Measurements from ENCODE around the gene ESF1. TPM values are rescaled to one million over a fixed set of nuclear protein-coding genes. Genes with fewer than 3 reads are reported as not detected.

ESF1 gene
- total RNA-seq, 4 donors from 2014 or later: 4.7 to 21.9 (median 11.2) TPM

- 78 to 89% methylated on average over 2 of the region's 2 CpGs for WGBS, 2 donors
- H3K9me3 ChIP-seq: no peaks in the 10 kb centered on the region
- intact Hi-C loops (cut with DNase I): no loop called here
- H3K4me3 ChIP-seq: no peak overlapping the region
- peaks cover 3 to 82% (median 15%) of the 10 kb centered on the region in 3 donors for H3K36me3 ChIP-seq
- no peak overlapping the region for H3K27ac ChIP-seq
- no peak for DNase-seq
- no peaks in the 10 kb centered on the region for H3K27me3 ChIP-seq
- H3K4me1 ChIP-seq: peaks cover 8 to 23% (median 12%) of the 10 kb centered on the region in 3 donors
- TF ChIP-seq CTCF (IDR thresholded peaks at IDR 0.05): no peak
- TF ChIP-seq POLR2A (IDR thresholded peaks at IDR 0.05): no peak
Measured at GRCh38 chr20:13790708-13791107, 6.0 kb upstream of the ESF1 start.

- Histone ChIP-seq H3K27me3 (no peaks in the 10 kb centered on the region), H3K4me3 (no peak overlapping the region), H3K4me1 (peaks cover 13 to 38% (median 20%) of the 10 kb centered on the region in 3 donors), H3K36me3 (peaks cover 3 to 58% (median 5%) of the 10 kb centered on the region in 3 donors), H3K27ac (no peak overlapping the region), H3K9me3 (no peaks in the 10 kb centered on the region)
- no peak for DNase-seq
- intact Hi-C loops (cut with DNase I): no loop called here
- 4 to 5% methylated on average over 1 of the region's 1 CpG for WGBS, 2 donors
- TF ChIP-seq CTCF (IDR thresholded peaks at IDR 0.05) (peak in 5 of 6 experiments; percentile 18 to 53 (median 36)), POLR2A (IDR thresholded peaks at IDR 0.05) (no peak)
Measured at GRCh38 chr20:13788167-13788834, 3.6 kb upstream of the ESF1 start.

GRCh38 chr20:13786143-13786828 is 1.6 kb upstream of the ESF1 start:
- Histone ChIP-seq H3K36me3 (peaks cover 0 to 55% (median 5%) of the 10 kb centered on the region in 3 donors), H3K4me1 (peaks cover 13 to 45% (median 20%) of the 10 kb centered on the region in 3 donors), H3K9me3 (no peaks in the 10 kb centered on the region), H3K4me3 (peak overlapping the region; percentile 74 to 93 (median 82)), H3K27me3 (no peaks in the 10 kb centered on the region), H3K27ac (peak overlapping the region in 1 of 4 donors; percentile 96)
- WGBS, 2 donors: 70 to 74% methylated on average over 8 of the region's 8 CpGs
- TF ChIP-seq POLR2A (IDR thresholded peaks at IDR 0.05) (no peak), CTCF (IDR thresholded peaks at IDR 0.05) (no peak)
- intact Hi-C loops (cut with DNase I): no loop called here
- DNase-seq: no peak

- intact Hi-C loops (cut with DNase I): no loop called here
- no peaks in the 10 kb centered on the region for H3K27me3 ChIP-seq
- H3K27ac ChIP-seq: peak overlapping the region; percentile 92 to 96 (median 92)
- TF ChIP-seq CTCF (IDR thresholded peaks at IDR 0.05) (no peak), POLR2A (IDR thresholded peaks at IDR 0.05) (no peak)
- no peak for DNase-seq
- peaks cover 0 to 55% (median 0%) of the 10 kb centered on the region in 3 donors for H3K36me3 ChIP-seq
- H3K4me1 ChIP-seq: peaks cover 13 to 46% (median 20%) of the 10 kb centered on the region in 3 donors
- no peaks in the 10 kb centered on the region for H3K9me3 ChIP-seq
- 0% methylated on average over 14 to 23 of the region's 26 CpGs for WGBS, 2 donors
- H3K4me3 ChIP-seq: peak overlapping the region; percentile 74 to 93 (median 82)
Measured at GRCh38 chr20:13784271-13784892, 337 bp downstream of the ESF1 start.

GRCh38 chr20:13783528-13783927 is 1.2 kb downstream of the ESF1 start:
- Histone ChIP-seq H3K27me3 (no peaks in the 10 kb centered on the region), H3K4me3 (peak overlapping the region in 2 of 4 donors; percentile 82 to 93), H3K27ac (no peak overlapping the region), H3K4me1 (peaks cover 13 to 46% (median 20%) of the 10 kb centered on the region in 3 donors), H3K36me3 (peaks cover 0 to 47% (median 0%) of the 10 kb centered on the region in 3 donors), H3K9me3 (no peaks in the 10 kb centered on the region)
- TF ChIP-seq CTCF (IDR thresholded peaks at IDR 0.05) (no peak), POLR2A (IDR thresholded peaks at IDR 0.05) (no peak)
- intact Hi-C loops (cut with DNase I): no loop called here
- WGBS, 2 donors: 89 to 92% methylated on average over 13 of the region's 13 CpGs
- no peak for DNase-seq

All from esophagus squamous epithelium (tissue), 5 donors.